Mononuclear cell (primary cell): Measurements from ENCODE around the gene DCUN1D3. TPM values are rescaled to one million over a fixed set of nuclear protein-coding genes. Genes with fewer than 3 reads are reported as not detected.
"Not testable (repeated sequence)": the region's sequence is repeated elsewhere in the genome, so short reads cannot be mapped to it uniquely, and the experiment has no call there.

ENCODE experiments used
- H3K27me3 ChIP-seq: 2 replicates; pipeline ENCODE4 v1.6.0; 2011; ENCODE audit warnings: low read length, control low read depth; ENCODE audit not compliant: insufficient read depth
- H3K4me1 ChIP-seq: 2 replicates; pipeline ENCODE4 v1.5.1; 2011; ENCODE audit warnings: mild to moderate bottlenecking, low read length, control low read depth; ENCODE audit not compliant: insufficient read depth
- H3K4me3 ChIP-seq: 2 replicates; pipeline ENCODE4 v1.5.1; 2011; ENCODE audit warnings: mild to moderate bottlenecking, low read length, moderate library complexity
- H3K9me3 ChIP-seq: 2 replicates; pipeline ENCODE4 v1.5.1; 2011; ENCODE audit warnings: low read depth, mild to moderate bottlenecking, control low read depth, low read length
- total RNA-seq: library from RNA; depleted of rRNA; stranded (reverse); fragments of >200 nt; gene quantifications from one replicate; pipeline ENCODE4 v1.2.3, GENCODE V29; 2012

DCUN1D3 gene
- total RNA-seq, 1 donor = 7.1 TPM

GRCh38 chr16:20930365-20930690, 30.2 kb upstream of the DCUN1D3 start:
- Histone ChIP-seq H3K9me3 (no peaks in the 10 kb centered on the region), H3K27me3 (no peaks in the 10 kb centered on the region), H3K4me1 (no peaks in the 10 kb centered on the region), H3K4me3 (no peak overlapping the region)

DNA sequence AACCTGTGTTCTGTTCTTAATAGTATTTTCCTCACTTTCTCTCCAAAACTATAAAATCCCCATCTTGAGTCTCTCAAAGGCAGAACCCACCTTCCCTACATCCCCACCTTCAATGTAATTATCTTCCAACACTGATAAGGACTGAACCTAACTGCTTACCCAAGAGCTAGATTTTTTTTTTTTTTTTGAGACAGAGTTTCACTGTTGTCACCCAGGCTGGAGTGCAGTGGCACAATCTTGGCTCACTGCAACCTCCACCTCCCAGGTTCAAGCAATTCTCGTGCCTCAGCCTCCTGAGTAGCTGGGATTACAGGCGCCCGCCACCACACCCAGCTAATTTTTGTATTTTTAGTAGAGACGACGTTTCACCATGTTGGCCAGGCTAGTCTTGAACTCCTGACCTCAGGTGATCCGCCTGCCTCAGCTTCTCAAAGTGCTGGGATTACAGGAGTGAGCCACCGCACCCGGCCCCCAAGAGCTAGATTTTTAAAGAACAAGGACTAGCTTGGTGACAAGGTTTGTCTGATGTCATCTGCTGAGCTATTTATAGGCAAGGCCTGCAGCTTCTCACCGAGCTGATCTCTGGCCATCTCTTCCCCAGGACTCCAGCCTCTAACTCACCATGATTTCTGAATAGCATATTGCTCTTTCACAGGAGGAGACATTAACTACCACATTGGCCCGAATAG, 29.7 kb upstream of the DCUN1D3 start:
- H3K27me3 ChIP-seq, H3K9me3 ChIP-seq, H3K4me1 ChIP-seq, H3K4me3 ChIP-seq: not testable (repeated sequence)

- H3K4me1 ChIP-seq = no peaks in the 10 kb centered on the region
- H3K9me3 ChIP-seq = no peaks in the 10 kb centered on the region
- H3K27me3 ChIP-seq = no peaks in the 10 kb centered on the region
- H3K4me3 ChIP-seq = no peak overlapping the region
Observed at GRCh38 chr16:20928774-20929411, 28.7 kb upstream of the DCUN1D3 start.

DNA sequence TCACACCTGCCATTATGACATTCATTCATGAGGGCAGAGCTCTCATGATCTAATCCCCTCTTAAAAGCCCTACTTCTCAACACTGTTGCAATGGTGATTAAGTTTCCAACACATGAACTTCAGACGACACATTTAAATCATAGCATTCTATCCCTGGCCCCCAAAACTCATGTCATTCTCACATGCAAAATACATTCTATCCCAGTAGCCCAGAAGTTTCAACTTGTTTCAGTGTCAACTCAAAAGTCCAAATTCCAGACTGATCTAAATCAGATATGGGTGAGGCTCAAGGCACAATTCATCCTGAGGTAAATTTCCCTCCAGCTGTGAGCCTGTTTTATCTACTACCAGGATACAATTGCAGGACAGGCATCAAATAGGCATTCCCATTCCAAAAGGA, 25.6 kb upstream of the DCUN1D3 start:
- Histone ChIP-seq H3K27me3 (no peaks in the 10 kb centered on the region), H3K9me3 (no peaks in the 10 kb centered on the region), H3K4me3 (no peak overlapping the region), H3K4me1 (no peaks in the 10 kb centered on the region)

DNA sequence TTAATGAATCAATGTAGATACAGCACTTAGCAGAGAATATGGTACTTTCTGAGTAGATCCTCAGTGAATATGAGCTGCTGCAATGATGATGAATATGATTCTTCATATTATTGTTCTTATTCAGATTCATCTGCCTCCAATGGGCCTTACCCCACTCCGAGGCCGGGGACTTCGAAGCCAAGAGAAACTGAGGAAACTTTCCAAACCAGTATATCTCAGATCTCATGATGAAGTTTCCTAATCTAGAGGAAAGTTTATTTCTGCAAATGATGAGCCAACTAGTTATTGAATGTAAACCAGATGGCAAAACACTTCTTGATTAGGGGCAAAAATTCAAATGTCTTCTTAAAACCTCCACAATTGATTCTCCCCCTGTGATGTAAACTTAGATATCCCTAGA, 23.7 kb upstream of the DCUN1D3 start:
- no peaks in the 10 kb centered on the region for H3K4me1 ChIP-seq
- no peak overlapping the region for H3K4me3 ChIP-seq
- H3K9me3 ChIP-seq = no peaks in the 10 kb centered on the region
- H3K27me3 ChIP-seq = no peaks in the 10 kb centered on the region

- no peaks in the 10 kb centered on the region for H3K9me3 ChIP-seq
- H3K4me3 ChIP-seq = no peak overlapping the region
- H3K4me1 ChIP-seq = peaks cover 13% of the 10 kb centered on the region
- no peaks in the 10 kb centered on the region for H3K27me3 ChIP-seq
Observed at GRCh38 chr16:20920799-20921198, 20.6 kb upstream of the DCUN1D3 start.

DNA sequence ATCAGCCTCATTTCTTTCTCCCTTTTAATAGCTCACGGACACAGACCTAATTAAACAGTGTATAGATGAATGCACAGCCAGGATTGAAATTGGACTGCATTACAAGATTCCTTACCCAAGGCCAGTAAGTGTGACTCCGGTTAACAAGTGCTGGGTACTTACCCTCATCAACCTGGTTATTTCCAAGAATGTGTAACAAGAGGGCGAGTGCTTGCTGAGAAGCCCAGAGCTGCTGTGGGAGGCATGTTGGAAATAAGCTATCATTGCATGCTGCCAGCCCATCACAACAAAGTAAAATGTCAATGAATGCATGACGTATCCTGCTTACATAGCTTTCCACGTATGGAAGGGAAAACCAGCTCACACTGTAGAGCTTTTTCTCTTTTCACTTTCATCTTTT, 19.9 kb upstream of the DCUN1D3 start:
- Histone ChIP-seq H3K9me3 (no peaks in the 10 kb centered on the region), H3K27me3 (no peaks in the 10 kb centered on the region), H3K4me1 (peaks cover 15% of the 10 kb centered on the region), H3K4me3 (no peak overlapping the region)

- Histone ChIP-seq H3K27me3 (no peaks in the 10 kb centered on the region), H3K9me3 (no peaks in the 10 kb centered on the region), H3K4me1 (peaks cover 15% of the 10 kb centered on the region), H3K4me3 (no peak overlapping the region)
Observed at GRCh38 chr16:20918486-20919239, 18.5 kb upstream of the DCUN1D3 start.

DNA sequence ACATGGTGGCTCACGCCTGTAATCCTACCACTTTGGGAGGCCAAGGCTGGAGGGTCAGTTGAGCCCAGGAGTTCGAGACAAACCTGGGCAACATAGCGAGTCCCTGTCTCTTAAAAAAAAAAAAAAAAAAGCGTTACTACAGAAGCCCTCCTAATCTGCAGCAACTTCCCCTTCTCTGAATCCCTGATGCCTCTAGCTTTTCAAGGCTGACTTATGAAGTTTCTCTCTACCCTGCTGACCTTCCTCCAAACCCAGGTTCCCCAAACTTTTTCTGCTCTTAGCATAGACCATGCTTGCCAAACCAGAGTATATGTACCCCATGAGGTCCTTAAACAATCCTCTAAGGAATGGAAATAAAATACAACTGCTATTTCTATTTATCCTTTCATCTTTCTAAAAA, 16.8 kb upstream of the DCUN1D3 start:
- Histone ChIP-seq H3K27me3 (no peaks in the 10 kb centered on the region), H3K9me3 (no peaks in the 10 kb centered on the region), H3K4me1 (peaks cover 20% of the 10 kb centered on the region), H3K4me3 (no peak overlapping the region)

DNA sequence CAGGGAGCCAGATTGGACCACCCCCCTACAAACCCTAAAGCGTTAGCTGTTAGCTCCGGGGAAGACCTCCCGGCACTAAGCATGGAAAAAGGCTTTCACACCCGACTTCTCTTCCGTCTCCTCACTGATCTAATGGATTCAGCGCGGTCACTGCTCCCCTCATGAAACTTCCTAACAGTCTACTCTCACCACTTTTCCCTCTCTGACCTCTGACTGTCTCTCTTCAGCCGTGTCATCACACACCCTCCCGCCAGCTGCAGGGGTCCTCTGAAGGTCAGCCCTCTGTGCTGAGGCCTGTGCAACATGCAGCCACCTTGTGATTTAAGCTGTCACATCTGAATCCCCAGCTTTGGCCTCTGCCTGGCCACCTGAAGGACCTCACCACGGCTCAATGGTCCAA, 16.1 kb upstream of the DCUN1D3 start:
- H3K4me3 ChIP-seq = no peak overlapping the region
- peaks cover 26% of the 10 kb centered on the region for H3K4me1 ChIP-seq

DNA sequence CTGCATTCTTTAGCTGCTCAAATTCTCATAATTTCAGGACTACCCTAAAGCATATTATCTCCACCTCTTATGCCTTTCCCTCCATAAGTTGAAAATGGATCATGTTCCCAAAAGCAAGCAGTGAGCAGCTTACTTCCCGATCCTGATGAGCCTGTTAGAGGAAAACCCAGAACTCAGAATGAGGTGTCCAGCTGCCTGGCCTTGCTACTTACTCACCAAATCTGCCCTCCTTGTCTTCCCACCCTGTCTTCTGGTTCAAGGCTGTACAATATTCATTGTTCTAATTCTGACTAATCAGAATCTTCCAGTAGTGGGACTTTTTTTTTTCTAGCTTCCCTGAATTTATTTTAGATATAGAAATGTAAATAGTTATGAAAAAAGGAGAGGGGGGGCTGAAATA, 11.2 kb upstream of the DCUN1D3 start:
- Histone ChIP-seq H3K27me3 (no peaks in the 10 kb centered on the region), H3K4me1 (peaks cover 40% of the 10 kb centered on the region), H3K4me3 (no peak overlapping the region), H3K9me3 (no peaks in the 10 kb centered on the region)

More for the DNA sequence above, 16.1 kb upstream of the DCUN1D3 start:
- no peaks in the 10 kb centered on the region for H3K9me3 ChIP-seq
- H3K27me3 ChIP-seq = no peaks in the 10 kb centered on the region

DNA sequence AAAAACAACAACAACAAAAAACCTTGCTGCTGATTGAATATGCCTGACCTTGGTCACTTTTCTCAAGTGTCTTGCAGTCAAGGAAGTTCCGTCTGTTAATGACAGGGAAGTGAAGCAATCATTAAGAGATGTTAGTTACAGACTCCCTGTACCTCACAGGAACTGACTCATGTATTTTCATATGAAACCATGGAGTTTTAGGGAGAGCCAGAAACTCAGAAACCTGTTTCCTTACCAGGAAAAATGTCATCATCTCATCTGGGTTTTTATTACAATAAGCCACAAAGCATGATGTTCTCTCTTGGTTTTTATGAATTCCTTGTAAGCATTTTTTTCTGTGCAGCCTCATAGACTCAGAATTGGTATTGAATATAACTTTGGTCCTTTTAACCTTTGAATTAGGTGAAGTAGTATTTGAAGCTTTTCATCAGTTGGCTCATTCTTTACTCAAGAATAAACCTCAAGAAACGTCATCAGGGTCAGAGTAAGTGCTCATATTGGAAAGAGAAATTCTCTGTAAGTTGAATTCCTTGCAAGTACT, 10.7 kb upstream of the DCUN1D3 start:
- no peaks in the 10 kb centered on the region for H3K9me3 ChIP-seq
- no peak overlapping the region for H3K4me3 ChIP-seq
- H3K4me1 ChIP-seq = peaks cover 40% of the 10 kb centered on the region
- no peaks in the 10 kb centered on the region for H3K27me3 ChIP-seq

DNA sequence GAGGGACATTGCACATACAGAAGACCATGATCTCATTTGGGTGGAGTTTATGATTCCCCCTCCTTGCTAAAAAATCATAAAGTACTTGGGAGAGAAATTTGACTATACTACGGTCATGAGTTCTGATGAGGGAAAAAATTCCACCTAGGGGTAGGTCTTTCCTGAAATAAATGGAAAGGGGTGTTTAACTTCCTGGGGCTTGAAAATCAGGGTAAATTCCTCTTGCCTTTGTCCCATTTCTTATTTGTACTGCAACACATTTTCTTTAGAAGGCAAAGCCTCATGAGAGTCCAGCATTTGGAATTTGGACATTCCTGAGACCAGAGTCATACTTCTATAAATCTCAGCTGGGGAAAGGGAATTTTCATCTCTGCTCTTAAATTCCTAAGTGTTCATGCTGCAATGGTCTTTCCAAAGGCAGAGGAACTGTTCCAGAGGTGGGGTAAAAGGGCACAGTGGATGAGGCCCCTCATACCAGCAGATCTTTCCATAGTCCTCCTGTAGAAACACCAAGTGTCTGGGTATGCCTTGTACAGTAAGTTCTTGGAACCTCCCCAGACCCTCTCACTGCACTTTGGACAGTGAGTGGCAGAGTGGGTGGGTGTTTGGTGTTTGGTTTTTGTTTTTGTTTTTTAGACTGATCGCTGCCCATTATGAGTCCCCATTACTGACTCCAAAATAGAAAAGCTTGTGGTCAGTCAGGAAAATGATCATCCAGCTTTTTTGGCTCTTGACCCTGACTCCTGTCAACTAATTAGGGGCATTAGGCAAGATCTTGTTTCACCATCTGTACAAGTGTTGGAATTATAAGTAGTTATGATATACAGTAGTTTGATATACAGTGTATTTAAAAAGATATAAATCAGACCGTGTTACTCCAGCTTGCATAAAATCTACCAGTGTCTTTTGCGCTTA, 6.4 kb upstream of the DCUN1D3 start:
- Histone ChIP-seq H3K4me1 (peaks cover 71% of the 10 kb centered on the region), H3K4me3 (no peak overlapping the region), H3K27me3 (no peaks in the 10 kb centered on the region), H3K9me3 (no peaks in the 10 kb centered on the region)

- Histone ChIP-seq H3K4me3 (no peak overlapping the region), H3K4me1 (peaks cover 67% of the 10 kb centered on the region)
Observed at GRCh38 chr16:20905576-20905975, 5.4 kb upstream of the DCUN1D3 start.

More at GRCh38 chr16:20905576-20905975, 5.4 kb upstream of the DCUN1D3 start:
- no peaks in the 10 kb centered on the region for H3K9me3 ChIP-seq
- H3K27me3 ChIP-seq = no peaks in the 10 kb centered on the region
